Neural cell (in vitro differentiated cells): ENCODE results near the gene SRC. TPM values are rescaled to one million over a fixed set of nuclear protein-coding genes. Genes with fewer than 3 reads are reported as not detected.

Source experiments
- H2AFZ ChIP-seq: fragments of 200-600, 300-800 bp; sonication (generic), shearing (Covaris generic); 2 replicates; pipeline ENCODE4 v1.6.0; 2014; ENCODE audit warnings: low read depth, mild to moderate bottlenecking, antibody characterized with exemption, low read length, moderate library complexity
- H3F3A ChIP-seq: fragments of 200-600 bp; shearing (Covaris generic); 2 replicates; pipeline ENCODE4 v1.6.1; 2016; ENCODE audit warnings: mild to moderate bottlenecking, moderate library complexity, mixed read lengths, antibody characterized with exemption, low read length; ENCODE audit not compliant: insufficient read depth, poor library complexity, severe bottlenecking
- H3K27ac ChIP-seq: fragments of 200-600, 300-800 bp; sonication (generic), shearing (Covaris generic); 2 replicates; pipeline ENCODE4 v1.5.1; 2014; ENCODE audit warnings: mild to moderate bottlenecking, low read length, moderate library complexity
- H3K27me3 ChIP-seq: fragments of 300-800, 200-600 bp; sonication (generic), shearing (Covaris generic); 2 replicates; pipeline ENCODE4 v1.6.0; 2014; ENCODE audit warnings: mild to moderate bottlenecking, low read depth, low read length, moderate library complexity; ENCODE audit not compliant: insufficient read depth
- H3K36me3 ChIP-seq: fragments of 300-800, 200-600 bp; sonication (generic), shearing (Covaris generic); 2 replicates; pipeline ENCODE4 v1.5.1; 2014; ENCODE audit warnings: mild to moderate bottlenecking, antibody characterized with exemption, low read length, moderate library complexity; ENCODE audit not compliant: insufficient read depth
- H3K4me2 ChIP-seq: fragments of 300-800, 200-600 bp; sonication (generic), shearing (Covaris generic); 2 replicates; pipeline ENCODE4 v1.6.0; 2014; ENCODE audit warnings: mild to moderate bottlenecking, low read length
- H3K4me3 ChIP-seq: fragments of 300-800, 200-600 bp; sonication (generic), shearing (Covaris generic); 2 replicates; pipeline ENCODE4 v1.5.1; 2014; ENCODE audit warnings: mild to moderate bottlenecking, low read length, moderate library complexity
- H3K79me2 ChIP-seq: fragments of 200-600 bp; shearing (Covaris generic); replicated peaks from 2 replicates; pipeline ENCODE4 v1.6.0; 2014; ENCODE audit warnings: mild to moderate bottlenecking, low read length, moderate library complexity; ENCODE audit not compliant: insufficient read depth
- H3K9ac ChIP-seq: fragments of 300-800, 200-600 bp; sonication (generic), shearing (Covaris generic); 2 replicates; pipeline ENCODE4 v1.6.1; 2016; ENCODE audit warnings: mild to moderate bottlenecking, low read length, mixed read lengths
- H3K9me2 ChIP-seq: fragments of 200-600 bp; shearing (Covaris generic); 2 replicates; pipeline ENCODE4 v1.6.1; 2016; ENCODE audit warnings: mild to moderate bottlenecking, low read length, mixed read lengths; ENCODE audit not compliant: insufficient read depth
- H3K9me3 ChIP-seq: fragments of 200-600, 300-800 bp; sonication (generic), shearing (Covaris generic); 2 replicates; pipeline ENCODE4 v1.6.1; 2016; ENCODE audit warnings: mild to moderate bottlenecking, mixed run types, low read length, moderate library complexity, mixed read lengths
- H4K20me1 ChIP-seq: fragments of 200-600 bp; shearing (Covaris generic); 2 replicates; pipeline ENCODE4 v1.6.1; 2016; ENCODE audit warnings: mild to moderate bottlenecking, mixed run types; ENCODE audit not compliant: insufficient read depth
- CTCF ChIP-seq: fragments of 450-650 bp; IDR thresholded peaks from 2 replicates; pipeline ENCODE4 v1.5.1; 2014; ENCODE audit warnings: antibody characterized with exemption, mild to moderate bottlenecking, moderate library complexity; ENCODE audit not compliant: poor library complexity, severe bottlenecking
- EP300 ChIP-seq: fragments of 450-650 bp; conservative IDR thresholded peaks from 2 replicates; pipeline ENCODE4 v1.6.1; 2014; ENCODE audit warnings: antibody characterized with exemption, mild to moderate bottlenecking, moderate library complexity; ENCODE audit not compliant: poor library complexity, severe bottlenecking
- EZH2 ChIP-seq: fragments of 200-600, 300-800 bp; shearing (Covaris generic), sonication (generic); IDR thresholded peaks from 2 replicates; pipeline ENCODE4 v1.6.1; 2014; ENCODE audit warnings: antibody characterized with exemption, low read length, borderline replicate concordance, mild to moderate bottlenecking; ENCODE audit not compliant: insufficient read depth, poor library complexity, severe bottlenecking
- MXI1 ChIP-seq: fragments of 450-650 bp; conservative IDR thresholded peaks from 2 replicates; pipeline ENCODE4 v1.6.1; 2014; ENCODE audit warnings: antibody characterized with exemption, mild to moderate bottlenecking; ENCODE audit not compliant: poor library complexity, severe bottlenecking
- POLR2AphosphoS5 ChIP-seq: IDR thresholded peaks from 2 replicates; pipeline ENCODE4 v1.6.1; 2012
- RAD21 ChIP-seq: fragments of 450-650 bp; conservative IDR thresholded peaks from 2 replicates; pipeline ENCODE4 v1.6.1; 2014; ENCODE audit warnings: antibody characterized with exemption, mild to moderate bottlenecking, moderate library complexity
- REST ChIP-seq: IDR thresholded peaks from 2 replicates; pipeline ENCODE4 v1.6.1; 2012; ENCODE audit warnings: borderline replicate concordance
- SMC3 ChIP-seq: fragments of 450-650 bp; conservative IDR thresholded peaks from 2 replicates; pipeline ENCODE4 v1.6.1; 2014; ENCODE audit warnings: antibody characterized with exemption, mild to moderate bottlenecking, moderate library complexity; ENCODE audit not compliant: poor library complexity
- TAF1 ChIP-seq: IDR thresholded peaks from 2 replicates; pipeline ENCODE4 v1.6.1; 2012; ENCODE audit warnings: low read depth
- polyA plus RNA-seq: library from polyadenylated mRNA; depleted of rRNA; stranded (reverse); fragments of >200 nt; gene quantifications from 2 replicates; pipeline ENCODE4 v1.2.3, GENCODE V29; 2014

Gene SRC
- polyA plus RNA-seq, 1 donor from 2014 or later: 39.0 TPM

- Histone ChIP-seq H3K79me2 (no peaks in the 10 kb centered on the region), H3K4me2 (no peak overlapping the region), H3F3A (peaks cover 6% of the 10 kb centered on the region), H2AFZ (no peak overlapping the region), H3K36me3 (no peaks in the 10 kb centered on the region), H3K9me3 (no peaks in the 10 kb centered on the region), H4K20me1 (no peaks in the 10 kb centered on the region), H3K27ac (peak overlapping the region; percentile 94), H3K27me3 (no peaks in the 10 kb centered on the region), H3K9me2 (no peaks in the 10 kb centered on the region), H3K4me3 (peak overlapping the region; percentile 30), H3K9ac (peak overlapping the region; percentile 69)
- TF ChIP-seq TAF1: no peak
- no peak for TF ChIP-seq EP300
- TF ChIP-seq REST: no peak
- no peak for TF ChIP-seq EZH2
- TF ChIP-seq CTCF: no peak
- no peak for TF ChIP-seq SMC3
- TF ChIP-seq MXI1: no peak
- peak; percentile 6 for TF ChIP-seq POLR2AphosphoS5
These were observed 69.5 kb downstream of the SRC start for GRCh38 chr20:37415118-37416085.

GRCh38 chr20:37416100-37416847, 70.3 kb downstream of the SRC start:
- H3K36me3 ChIP-seq: no peaks in the 10 kb centered on the region
- TF ChIP-seq EP300 (no peak), MXI1 (no peak), SMC3 (no peak), RAD21 (no peak), EZH2 (no peak), TAF1 (no peak), REST (no peak), CTCF (no peak), POLR2AphosphoS5 (no peak)
- H3K9me2 ChIP-seq: no peaks in the 10 kb centered on the region
- H3K79me2 ChIP-seq: no peaks in the 10 kb centered on the region
- H2AFZ ChIP-seq: no peak overlapping the region
- no peak overlapping the region for H3K4me2 ChIP-seq
- H4K20me1 ChIP-seq: no peaks in the 10 kb centered on the region
- peak overlapping the region; percentile 33 for H3K9ac ChIP-seq
- H3F3A ChIP-seq: peaks cover 6% of the 10 kb centered on the region
- peak overlapping the region; percentile 94 for H3K27ac ChIP-seq
- H3K4me3 ChIP-seq: no peak overlapping the region
- no peaks in the 10 kb centered on the region for H3K9me3 ChIP-seq
- H3K27me3 ChIP-seq: no peaks in the 10 kb centered on the region
